ENCODE measurements around the gene DPP7. TPM values are rescaled to one million over a fixed set of nuclear protein-coding genes. Genes with fewer than 3 reads are reported as not detected.
"Not testable (repeated sequence)": the region's sequence is repeated elsewhere in the genome, so short reads cannot be mapped to it uniquely, and the experiment has no call there.

The DPP7 gene
- total RNA-seq, 2 experiments from 2014 or later = 154 to 182 TPM

GRCh38 chr9:137121927-137122795 is 7.6 kb upstream of the DPP7 start:
- intact Hi-C loops (cut with micrococcal nuclease; ENCODE audit: unreplicated experiment) = loop anchor here (1.0 kb wide), 1 partner anchor 101 kb away; no protein-coding TSS in a partner anchor
- H3K9me2 ChIP-seq (ENCODE audit: insufficient read depth, low read length); H3K9me3 ChIP-seq (ENCODE audit: low read length); H4K20me1 ChIP-seq (ENCODE audit: insufficient read depth, low read length); CTCF ChIA-PET (ENCODE audit: unreplicated experiment); H3K36me3 ChIP-seq (ENCODE audit: insufficient read depth, low read length); H2AFZ ChIP-seq (ENCODE audit: low read length): not testable (repeated sequence)
- DNase-seq (ENCODE audit: low spot score) = peak; percentile 70
- POLR2A ChIA-PET = interaction anchor here (0.7 to 0.8 kb wide), 2 partner anchors 29 to 481 kb away, joined by 3 to 5 read pairs; no protein-coding TSS in a partner anchor
- TSS peak; percentile 63 for BruUV-seq (replicated peaks)
- Histone ChIP-seq H3K4me3 (ENCODE audit: low read depth, low read length, poor library complexity, severe bottlenecking) (peak overlapping the region; percentile 45), H3K79me2 (ENCODE audit: insufficient read depth, low read depth, low read length) (peaks cover 32% of the 10 kb centered on the region; the same call in 1 of the 2 replicates), H3K27ac (ENCODE audit: low read depth, low read length, poor library complexity, severe bottlenecking) (peak overlapping the region; percentile 93), H3K4me1 (ENCODE audit: insufficient read depth, low read length, poor library complexity, severe bottlenecking) (peaks cover 72% of the 10 kb centered on the region), H3K4me2 (ENCODE audit: low read length) (peak overlapping the region; percentile 76)

DNA sequence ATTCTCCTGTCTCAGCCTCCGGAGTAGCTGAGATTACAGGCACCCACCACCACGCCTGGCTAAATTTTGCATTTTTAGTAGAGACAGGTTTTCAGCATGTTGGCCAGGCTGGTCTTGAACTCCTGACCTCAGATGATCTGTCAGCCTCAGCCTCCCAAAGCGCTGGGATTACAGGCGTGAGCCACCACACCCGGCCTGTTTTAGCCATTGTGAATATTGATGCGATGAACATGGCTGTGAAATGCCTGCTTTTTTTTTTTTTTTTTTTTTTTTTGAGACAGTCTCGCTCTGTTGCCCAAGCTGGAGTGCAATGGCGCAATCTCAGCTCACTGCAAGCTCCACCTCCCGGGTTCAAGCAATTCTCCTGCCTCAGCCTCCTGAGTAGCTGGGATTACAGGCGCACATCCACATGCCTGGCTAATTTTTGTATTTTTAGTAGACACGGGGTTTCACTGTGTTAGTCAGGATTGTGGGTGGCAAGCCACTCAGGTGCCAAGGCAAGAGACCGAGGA is 3.6 kb upstream of the DPP7 start:
- H3K79me2 ChIP-seq (ENCODE audit: insufficient read depth, low read depth, low read length); H3K4me3 ChIP-seq (ENCODE audit: low read depth, low read length, poor library complexity, severe bottlenecking); H3K4me2 ChIP-seq (ENCODE audit: low read length); CTCF ChIA-PET (ENCODE audit: unreplicated experiment); DNase-seq (ENCODE audit: low spot score); H3K27ac ChIP-seq (ENCODE audit: low read depth, low read length, poor library complexity, severe bottlenecking); H3K36me3 ChIP-seq (ENCODE audit: insufficient read depth, low read length); BruUV-seq (replicated peaks); H4K20me1 ChIP-seq (ENCODE audit: insufficient read depth, low read length); H3K9me3 ChIP-seq (ENCODE audit: low read length); H3K9me2 ChIP-seq (ENCODE audit: insufficient read depth, low read length); H2AFZ ChIP-seq (ENCODE audit: low read length): not testable (repeated sequence)
- POLR2A ChIA-PET = interaction anchor here (0.6 to 1.5 kb wide), 4 partner anchors 10 to 109 kb away, joined by 3 to 7 read pairs (median 4); partner anchors contain the start of gene RNF224
- intact Hi-C loops (cut with micrococcal nuclease; ENCODE audit: unreplicated experiment) = loop anchor here (1.0 to 5.0 kb wide), 6 partner anchors 34 to 109 kb away; partner anchors contain the start of genes ANAPC2, RNF224 and SSNA1
- H3K4me1 ChIP-seq (ENCODE audit: insufficient read depth, low read length, poor library complexity, severe bottlenecking) = peaks cover 60% of the 10 kb centered on the region

DNA sequence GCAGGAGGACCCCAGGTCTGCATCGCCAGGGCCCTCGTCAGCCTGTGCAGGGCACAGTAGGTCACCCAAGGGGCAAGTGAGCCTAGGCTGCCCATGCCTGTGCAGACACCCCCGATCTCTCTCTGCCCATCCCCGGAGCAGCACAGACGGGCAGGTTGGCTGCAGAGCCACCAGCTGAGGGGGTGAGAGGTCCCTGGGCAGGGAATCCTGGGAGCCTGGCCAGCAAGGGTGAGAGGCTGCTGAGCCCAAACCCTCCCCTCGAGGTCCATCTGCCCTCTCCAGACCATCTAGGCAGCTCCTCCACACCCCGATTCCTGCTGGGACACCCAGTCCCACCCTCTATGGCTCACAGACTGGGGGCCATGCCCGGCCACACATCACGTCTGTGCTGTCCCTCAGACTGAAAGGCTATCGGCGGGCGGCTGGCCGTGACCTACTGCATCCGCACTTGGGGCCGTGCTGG is 2.8 kb upstream of the DPP7 start:
- H3K36me3 ChIP-seq (ENCODE audit: insufficient read depth, low read length) = peaks cover 8% of the 10 kb centered on the region; the same call in 1 of the 2 replicates

More for the DNA sequence above, 2.8 kb upstream of the DPP7 start:
- no peak for TF ChIP-seq EZH2phosphoT487 (IDR thresholded peaks at IDR 0.05; ENCODE audit: borderline replicate concordance, low read depth, low read length)
- TF ChIP-seq, protein P1, sequence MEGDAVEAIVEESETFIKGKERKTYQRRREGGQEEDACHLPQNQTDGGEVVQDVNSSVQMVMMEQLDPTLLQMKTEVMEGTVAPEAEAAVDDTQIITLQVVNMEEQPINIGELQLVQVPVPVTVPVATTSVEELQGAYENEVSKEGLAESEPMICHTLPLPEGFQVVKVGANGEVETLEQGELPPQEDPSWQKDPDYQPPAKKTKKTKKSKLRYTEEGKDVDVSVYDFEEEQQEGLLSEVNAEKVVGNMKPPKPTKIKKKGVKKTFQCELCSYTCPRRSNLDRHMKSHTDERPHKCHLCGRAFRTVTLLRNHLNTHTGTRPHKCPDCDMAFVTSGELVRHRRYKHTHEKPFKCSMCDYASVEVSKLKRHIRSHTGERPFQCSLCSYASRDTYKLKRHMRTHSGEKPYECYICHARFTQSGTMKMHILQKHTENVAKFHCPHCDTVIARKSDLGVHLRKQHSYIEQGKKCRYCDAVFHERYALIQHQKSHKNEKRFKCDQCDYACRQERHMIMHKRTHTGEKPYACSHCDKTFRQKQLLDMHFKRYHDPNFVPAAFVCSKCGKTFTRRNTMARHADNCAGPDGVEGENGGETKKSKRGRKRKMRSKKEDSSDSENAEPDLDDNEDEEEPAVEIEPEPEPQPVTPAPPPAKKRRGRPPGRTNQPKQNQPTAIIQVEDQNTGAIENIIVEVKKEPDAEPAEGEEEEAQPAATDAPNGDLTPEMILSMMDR (conservative IDR thresholded peaks at IDR 0.05; ENCODE audit: low read length) = no peak
- H3K9me2 ChIP-seq (ENCODE audit: insufficient read depth, low read length) = no peaks in the 10 kb centered on the region
- H3K4me2 ChIP-seq (ENCODE audit: low read length) = no peak overlapping the region
- intact Hi-C loops (cut with micrococcal nuclease; ENCODE audit: unreplicated experiment) = loop anchor here (5.0 kb wide), 2 partner anchors 35 to 70 kb away; partner anchors contain the start of genes ANAPC2 and SSNA1
- no peaks in the 10 kb centered on the region for H3K79me2 ChIP-seq (ENCODE audit: insufficient read depth, low read depth, low read length)
- POLR2A ChIA-PET = no interaction called here
- H4K20me1 ChIP-seq (ENCODE audit: insufficient read depth, low read length) = no peaks in the 10 kb centered on the region
- no TSS peak for BruUV-seq (replicated peaks)
- no peak overlapping the region for H3K27ac ChIP-seq (ENCODE audit: low read depth, low read length, poor library complexity, severe bottlenecking)
- no peak overlapping the region for H2AFZ ChIP-seq (ENCODE audit: low read length)
- CTCF ChIA-PET (ENCODE audit: unreplicated experiment) = no interaction called here
- H3K9me3 ChIP-seq (ENCODE audit: low read length) = no peaks in the 10 kb centered on the region
- peaks cover 52% of the 10 kb centered on the region for H3K4me1 ChIP-seq (ENCODE audit: insufficient read depth, low read length, poor library complexity, severe bottlenecking)
- no peak overlapping the region for H3K4me3 ChIP-seq (ENCODE audit: low read depth, low read length, poor library complexity, severe bottlenecking)
- no peak for DNase-seq (ENCODE audit: low spot score)

Measured in OCI-LY7 (cell line).